ENCODE measurements around the gene MAP7. TPM values are rescaled to one million over a fixed set of nuclear protein-coding genes. Genes with fewer than 3 reads are reported as not detected.

The MAP7 gene
- total RNA-seq, 5 donors from 2014 or later (not counting 1 experiment from before 2014, with no cell fraction given): 0.33 to 0.73 (median 0.57) TPM

GRCh38 chr6:136469154-136469553 is 81.1 kb downstream of the MAP7 start:
- Mint-ChIP-seq H3K4me3 (no peak overlapping the region), H3K27me3 (peaks cover 4 to 10% of the 10 kb centered on the region in 2 donors), H3K27ac (no peak overlapping the region), H3K36me3 (no peaks in the 10 kb centered on the region), H3K9me3 (no peaks in the 10 kb centered on the region), H3K4me1 (peaks cover 0 to 8% (median 4%) of the 10 kb centered on the region in 3 donors)
- no peak overlapping the region for H3K27ac ChIP-seq (ENCODE audit: low read length)
- ChIA-PET CTCF (no interaction called here), POLR2A (no interaction called here)
- no peak overlapping the region for H3K4me3 ChIP-seq (ENCODE audit: control insufficient read depth in 1 of 2, extremely low read depth in 1 of 2, low read length in 1 of 2)
- DNase-seq: no peak
- no peak for ATAC-seq (replicated peaks in 1 of 4)
- H3K36me3 ChIP-seq (ENCODE audit: control insufficient read depth in 2 of 2, extremely low read depth in 1 of 2, insufficient read depth in 1 of 2, low read length in 1 of 2): no peaks in the 10 kb centered on the region
- H3K27me3 ChIP-seq (replicated peaks in 1 of 2; ENCODE audit: control insufficient read depth in 2 of 2, extremely low read depth in 1 of 2, insufficient read depth in 2 of 2, low read length in 1 of 2): peaks cover 0 to 4% of the 10 kb centered on the region in 2 experiments
- H3K4me1 ChIP-seq (ENCODE audit: control insufficient read depth in 1 of 2, extremely low read depth in 1 of 2, insufficient read depth in 2 of 2, low read length in 2 of 2): no peaks in the 10 kb centered on the region
- no peaks in the 10 kb centered on the region for H3K9me3 ChIP-seq
- WGBS (ENCODE audit: insufficient coverage): 67% methylated on average over 1 of the region's 2 CpGs

DNA sequence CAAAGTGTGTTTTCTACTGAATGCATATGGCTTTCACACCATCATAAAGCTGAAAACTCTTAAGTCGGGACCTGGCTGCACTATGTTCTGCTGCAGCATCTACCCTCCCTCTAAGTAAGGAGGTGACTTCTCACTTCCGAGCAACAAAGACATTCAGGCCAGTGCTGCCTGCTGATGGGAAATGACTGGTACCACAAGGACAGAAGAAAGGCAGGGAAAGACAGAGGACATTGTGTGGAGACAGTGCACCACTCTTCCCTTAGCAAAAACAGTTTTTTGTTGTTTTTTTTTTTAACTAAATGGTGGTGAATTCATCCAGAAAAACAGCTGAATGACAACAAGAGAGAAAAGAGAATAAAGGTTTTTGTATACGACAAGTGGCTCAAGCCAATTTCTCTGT is 81.5 kb downstream of the MAP7 start:
- Histone ChIP-seq H3K4me1 (ENCODE audit: control insufficient read depth in 1 of 2, extremely low read depth in 1 of 2, insufficient read depth in 2 of 2, low read length in 2 of 2) (no peaks in the 10 kb centered on the region), H3K9me3 (no peaks in the 10 kb centered on the region), H3K36me3 (ENCODE audit: control insufficient read depth in 2 of 2, extremely low read depth in 1 of 2, insufficient read depth in 1 of 2, low read length in 1 of 2) (no peaks in the 10 kb centered on the region), H3K4me3 (ENCODE audit: control insufficient read depth in 1 of 2, extremely low read depth in 1 of 2, low read length in 1 of 2) (no peak overlapping the region), H3K27me3 (replicated peaks in 1 of 2; ENCODE audit: control insufficient read depth in 2 of 2, extremely low read depth in 1 of 2, insufficient read depth in 2 of 2, low read length in 1 of 2) (peaks cover 0 to 4% of the 10 kb centered on the region in 2 experiments), H3K27ac (ENCODE audit: low read length) (no peak overlapping the region)
- peaks cover 3 to 6% of the 10 kb centered on the region in 2 donors for H3K27me3 Mint-ChIP-seq
- no peaks in the 10 kb centered on the region for H3K36me3 Mint-ChIP-seq
- WGBS (ENCODE audit: insufficient coverage): 100% methylated on average over 1 of the region's 3 CpGs
- POLR2A ChIA-PET: no interaction called here
- ATAC-seq (replicated peaks in 1 of 4) (no peak), DNase-seq (no peak)
- peaks cover 0 to 12% (median 9%) of the 10 kb centered on the region in 3 donors for H3K4me1 Mint-ChIP-seq
- H3K9me3 Mint-ChIP-seq: no peaks in the 10 kb centered on the region
- no peak overlapping the region for H3K27ac Mint-ChIP-seq
- H3K4me3 Mint-ChIP-seq: no peak overlapping the region
- CTCF ChIA-PET: no interaction called here

DNA sequence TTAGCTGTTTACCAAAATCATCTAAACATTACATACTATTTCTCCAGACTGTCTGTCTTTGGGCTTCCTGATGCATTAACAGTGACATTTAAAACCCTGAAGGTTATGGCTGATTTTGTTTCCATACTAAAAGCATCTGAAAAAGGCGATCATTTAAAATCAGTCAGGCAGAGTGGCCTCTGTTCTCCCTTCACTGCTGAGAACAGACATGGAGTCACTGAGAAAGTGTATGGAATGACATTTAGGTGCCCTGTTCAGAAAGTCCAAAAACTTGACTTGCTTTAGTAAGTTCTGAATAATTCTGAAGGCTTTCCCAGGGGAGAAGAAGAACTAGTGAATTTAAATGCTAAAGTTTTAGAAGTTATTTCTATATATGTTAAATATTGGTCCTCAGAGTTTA is 83.0 kb downstream of the MAP7 start:
- CTCF ChIA-PET: no interaction called here
- Histone ChIP-seq H3K27me3 (replicated peaks in 1 of 2; ENCODE audit: control insufficient read depth in 2 of 2, extremely low read depth in 1 of 2, insufficient read depth in 2 of 2, low read length in 1 of 2) (peaks cover 0 to 4% of the 10 kb centered on the region in 2 experiments), H3K9me3 (no peaks in the 10 kb centered on the region), H3K27ac (ENCODE audit: low read length) (no peak overlapping the region), H3K4me3 (ENCODE audit: control insufficient read depth in 1 of 2, extremely low read depth in 1 of 2, low read length in 1 of 2) (no peak overlapping the region), H3K4me1 (ENCODE audit: control insufficient read depth in 1 of 2, extremely low read depth in 1 of 2, insufficient read depth in 2 of 2, low read length in 2 of 2) (no peaks in the 10 kb centered on the region), H3K36me3 (ENCODE audit: control insufficient read depth in 2 of 2, extremely low read depth in 1 of 2, insufficient read depth in 1 of 2, low read length in 1 of 2) (no peaks in the 10 kb centered on the region)
- Mint-ChIP-seq H3K27me3 (peaks cover 0 to 3% of the 10 kb centered on the region in 2 donors), H3K4me3 (no peak overlapping the region), H3K9me3 (no peaks in the 10 kb centered on the region), H3K36me3 (no peaks in the 10 kb centered on the region), H3K27ac (no peak overlapping the region), H3K4me1 (peaks cover 0 to 15% (median 11%) of the 10 kb centered on the region in 3 donors)
- WGBS (ENCODE audit: insufficient coverage): no CpG with 5 or more reads among the region's 1 CpG
- ATAC-seq (replicated peaks in 1 of 4) (no peak), DNase-seq (no peak)
- POLR2A ChIA-PET: no interaction called here

DNA sequence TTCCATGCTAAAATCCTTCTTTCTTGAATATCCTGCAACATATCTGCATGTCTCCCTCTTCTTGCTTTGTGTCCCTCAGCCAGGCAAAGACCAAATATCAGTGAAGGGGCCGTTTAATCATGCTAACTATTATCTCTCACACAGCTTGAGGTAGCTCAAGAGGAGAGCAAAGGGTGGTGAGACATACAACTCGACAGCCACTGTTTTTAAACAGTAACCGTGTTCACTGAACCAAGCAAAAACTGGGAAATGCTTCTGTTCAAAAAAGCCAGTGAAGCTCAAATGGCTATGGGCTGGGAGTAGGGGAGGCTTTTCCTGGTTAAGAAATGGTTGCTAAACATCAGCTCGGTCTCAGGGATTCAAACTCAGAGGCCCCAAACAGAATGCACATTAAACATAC is 83.4 kb downstream of the MAP7 start:
- Mint-ChIP-seq H3K4me3 (no peak overlapping the region), H3K27me3 (peaks cover 0 to 3% of the 10 kb centered on the region in 2 donors), H3K36me3 (no peaks in the 10 kb centered on the region), H3K27ac (no peak overlapping the region), H3K4me1 (peaks cover 0 to 15% (median 11%) of the 10 kb centered on the region in 3 donors), H3K9me3 (no peaks in the 10 kb centered on the region)
- WGBS (ENCODE audit: insufficient coverage): 70% methylated on average over 2 of the region's 4 CpGs
- DNase-seq: no peak
- Histone ChIP-seq H3K27me3 (replicated peaks in 1 of 2; ENCODE audit: control insufficient read depth in 2 of 2, extremely low read depth in 1 of 2, insufficient read depth in 2 of 2, low read length in 1 of 2) (peaks cover 0 to 4% of the 10 kb centered on the region in 2 experiments), H3K36me3 (ENCODE audit: control insufficient read depth in 2 of 2, extremely low read depth in 1 of 2, insufficient read depth in 1 of 2, low read length in 1 of 2) (no peaks in the 10 kb centered on the region), H3K4me1 (ENCODE audit: control insufficient read depth in 1 of 2, extremely low read depth in 1 of 2, insufficient read depth in 2 of 2, low read length in 2 of 2) (no peaks in the 10 kb centered on the region), H3K4me3 (ENCODE audit: control insufficient read depth in 1 of 2, extremely low read depth in 1 of 2, low read length in 1 of 2) (no peak overlapping the region), H3K9me3 (no peaks in the 10 kb centered on the region), H3K27ac (ENCODE audit: low read length) (no peak overlapping the region)
- no peak for ATAC-seq (replicated peaks in 1 of 4)
- POLR2A ChIA-PET: no interaction called here
- CTCF ChIA-PET: no interaction called here

DNA sequence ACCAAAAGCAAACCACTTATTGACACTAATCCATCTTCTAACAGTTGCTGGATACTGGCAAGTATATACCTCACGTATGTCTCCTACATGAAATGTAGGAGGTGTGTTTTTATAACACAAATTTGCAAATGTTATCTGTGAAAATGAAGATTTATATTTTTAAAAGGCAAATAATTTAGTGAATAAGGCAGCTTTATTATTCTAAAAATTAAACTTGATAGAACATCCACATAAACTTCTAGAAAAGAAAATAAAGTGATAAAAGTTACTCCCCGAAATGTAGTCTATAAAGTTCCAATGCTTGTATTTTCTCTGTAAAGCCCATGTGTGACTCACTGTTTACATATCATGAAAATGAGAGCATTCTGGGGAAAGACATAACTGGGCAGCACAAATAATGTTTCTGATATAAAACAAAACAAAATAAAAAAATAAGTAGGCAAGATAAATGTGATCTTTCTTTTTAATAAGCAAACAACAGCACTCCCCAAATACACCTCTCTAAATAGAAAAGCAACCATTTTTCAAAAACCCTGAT is 84.4 kb downstream of the MAP7 start:
- POLR2A ChIA-PET: no interaction called here
- no peaks in the 10 kb centered on the region for H3K4me1 ChIP-seq (ENCODE audit: control insufficient read depth in 1 of 2, extremely low read depth in 1 of 2, insufficient read depth in 2 of 2, low read length in 2 of 2)
- CTCF ChIA-PET: no interaction called here
- WGBS (ENCODE audit: insufficient coverage): no CpG with 5 or more reads among the region's 2 CpGs
- no peaks in the 10 kb centered on the region for H3K36me3 Mint-ChIP-seq
- no peak overlapping the region for H3K27ac ChIP-seq (ENCODE audit: low read length)
- no peak overlapping the region for H3K27ac Mint-ChIP-seq
- no peaks in the 10 kb centered on the region for H3K9me3 Mint-ChIP-seq
- H3K27me3 ChIP-seq (replicated peaks in 1 of 2; ENCODE audit: control insufficient read depth in 2 of 2, extremely low read depth in 1 of 2, insufficient read depth in 2 of 2, low read length in 1 of 2): peaks cover 0 to 4% of the 10 kb centered on the region in 2 experiments
- DNase-seq: no peak
- H3K9me3 ChIP-seq: no peaks in the 10 kb centered on the region
- peaks cover 0 to 3% of the 10 kb centered on the region in 2 donors for H3K27me3 Mint-ChIP-seq
- no peak overlapping the region for H3K4me3 ChIP-seq (ENCODE audit: control insufficient read depth in 1 of 2, extremely low read depth in 1 of 2, low read length in 1 of 2)
- no peak overlapping the region for H3K4me3 Mint-ChIP-seq
- no peaks in the 10 kb centered on the region for H3K36me3 ChIP-seq (ENCODE audit: control insufficient read depth in 2 of 2, extremely low read depth in 1 of 2, insufficient read depth in 1 of 2, low read length in 1 of 2)
- H3K4me1 Mint-ChIP-seq: peaks cover 0 to 11% (median 8%) of the 10 kb centered on the region in 3 donors
- ATAC-seq (replicated peaks in 1 of 4): no peak

GRCh38 chr6:136464874-136465273 is 85.3 kb downstream of the MAP7 start:
- Mint-ChIP-seq H3K27ac (no peak overlapping the region), H3K4me1 (peaks cover 0 to 11% (median 8%) of the 10 kb centered on the region in 3 donors), H3K9me3 (no peaks in the 10 kb centered on the region), H3K36me3 (no peaks in the 10 kb centered on the region), H3K4me3 (no peak overlapping the region), H3K27me3 (peaks cover 0 to 3% of the 10 kb centered on the region in 2 donors)
- ChIA-PET POLR2A (no interaction called here), CTCF (no interaction called here)
- Histone ChIP-seq H3K36me3 (ENCODE audit: control insufficient read depth in 2 of 2, extremely low read depth in 1 of 2, insufficient read depth in 1 of 2, low read length in 1 of 2) (no peaks in the 10 kb centered on the region), H3K27ac (ENCODE audit: low read length) (no peak overlapping the region), H3K4me1 (ENCODE audit: control insufficient read depth in 1 of 2, extremely low read depth in 1 of 2, insufficient read depth in 2 of 2, low read length in 2 of 2) (no peaks in the 10 kb centered on the region), H3K9me3 (no peaks in the 10 kb centered on the region), H3K4me3 (ENCODE audit: control insufficient read depth in 1 of 2, extremely low read depth in 1 of 2, low read length in 1 of 2) (no peak overlapping the region), H3K27me3 (replicated peaks in 1 of 2; ENCODE audit: control insufficient read depth in 2 of 2, extremely low read depth in 1 of 2, insufficient read depth in 2 of 2, low read length in 1 of 2) (peaks cover 0 to 4% of the 10 kb centered on the region in 2 experiments)
- WGBS (ENCODE audit: insufficient coverage): 80% methylated on average over 1 of the region's 4 CpGs
- DNase-seq (no peak), ATAC-seq (replicated peaks in 1 of 4) (no peak)

DNA sequence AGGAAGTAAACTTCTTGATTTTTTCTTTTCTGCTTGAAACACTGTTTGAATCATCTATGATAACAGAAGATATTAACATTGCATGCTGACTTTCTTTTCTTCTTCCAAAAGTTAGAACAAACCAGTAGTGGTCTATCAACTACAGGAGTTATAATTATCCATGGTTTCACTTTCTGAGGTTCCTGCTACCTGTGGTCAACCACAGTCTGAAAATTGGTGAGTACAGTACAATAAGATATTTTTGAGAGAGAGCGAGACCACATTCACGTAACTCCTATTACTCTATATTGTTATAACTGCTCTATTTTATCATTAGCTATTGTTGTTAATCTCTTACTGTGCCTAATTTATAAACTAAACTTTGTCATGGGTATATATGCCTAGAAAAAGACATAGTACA is 86.1 kb downstream of the MAP7 start:
- no peak overlapping the region for H3K4me3 Mint-ChIP-seq

More for the DNA sequence above, 86.1 kb downstream of the MAP7 start:
- Histone ChIP-seq H3K4me1 (ENCODE audit: control insufficient read depth in 1 of 2, extremely low read depth in 1 of 2, insufficient read depth in 2 of 2, low read length in 2 of 2) (no peaks in the 10 kb centered on the region), H3K27ac (ENCODE audit: low read length) (no peak overlapping the region), H3K4me3 (ENCODE audit: control insufficient read depth in 1 of 2, extremely low read depth in 1 of 2, low read length in 1 of 2) (no peak overlapping the region), H3K36me3 (ENCODE audit: control insufficient read depth in 2 of 2, extremely low read depth in 1 of 2, insufficient read depth in 1 of 2, low read length in 1 of 2) (no peaks in the 10 kb centered on the region), H3K9me3 (no peaks in the 10 kb centered on the region), H3K27me3 (replicated peaks in 1 of 2; ENCODE audit: control insufficient read depth in 2 of 2, extremely low read depth in 1 of 2, insufficient read depth in 2 of 2, low read length in 1 of 2) (peaks cover 0 to 2% of the 10 kb centered on the region in 2 experiments)
- ChIA-PET CTCF (no interaction called here), POLR2A (no interaction called here)
- Mint-ChIP-seq H3K9me3 (no peaks in the 10 kb centered on the region), H3K36me3 (no peaks in the 10 kb centered on the region), H3K27ac (no peak overlapping the region), H3K4me1 (peaks cover 0 to 8% (median 7%) of the 10 kb centered on the region in 3 donors), H3K27me3 (peaks cover 5 to 6% of the 10 kb centered on the region in 2 donors)
- DNase-seq (no peak), ATAC-seq (replicated peaks in 1 of 4) (no peak)
- WGBS (ENCODE audit: insufficient coverage): no CpG with 5 or more reads among the region's 2 CpGs

All from T-cell (primary cell).